Spleen (tissue), 13 donors: ENCODE data around the gene DMPK. TPM values are rescaled to one million over a fixed set of nuclear protein-coding genes. Genes with fewer than 3 reads are reported as not detected.

Experiments used
- DNase-seq: peaks from one replicate; pipeline ENCODE4 v3.0.0-alpha.2; 2020
- H3K27ac ChIP-seq, 8 donors: fragments of 200-600 bp; sonication (generic) in 7 of 8; 1 replicate in 4 of 8; 2 replicates in 4 of 8; pipeline versions ENCODE4 v1.5.0 to v1.8.0; 2016 to 2021; ENCODE audit warnings: inconsistent platforms in 4 of 8, mild to moderate bottlenecking in 4 of 8, moderate library complexity in 1 of 8
- H3K27me3 ChIP-seq, 7 donors: fragments of 200-600 bp; sonication (generic) in 6 of 7; replicated peaks in 1 of 7; 1 replicate in 4 of 7; 2 replicates in 3 of 7; pipeline versions ENCODE4 v1.5.0 to v1.8.0; 2016 to 2021; ENCODE audit warnings: inconsistent platforms in 3 of 7, mild to moderate bottlenecking in 1 of 7
- H3K36me3 ChIP-seq, 6 donors: fragments of 200-600 bp; sonication (generic) in 5 of 6; 1 replicate in 4 of 6; 2 replicates in 2 of 6; pipeline versions ENCODE4 v1.5.0 to v1.8.0; 2016 to 2021; ENCODE audit warnings: inconsistent platforms in 2 of 6
- H3K4me1 ChIP-seq, 6 donors: fragments of 200-600 bp; sonication (generic) in 5 of 6; 1 replicate in 3 of 6; 2 replicates in 3 of 6; pipeline versions ENCODE4 v1.5.0 to v1.8.0; 2016 to 2021; ENCODE audit warnings: inconsistent platforms in 3 of 6
- H3K4me3 ChIP-seq, 8 donors: fragments of 200-600 bp; sonication (generic) in 7 of 8; 1 replicate in 4 of 8; 2 replicates in 4 of 8; pipeline versions ENCODE4 v1.5.0 to v1.8.0; 2016 to 2021; ENCODE audit warnings: inconsistent platforms in 4 of 8, mild to moderate bottlenecking in 4 of 8, moderate library complexity in 2 of 8
- H3K9me3 ChIP-seq, 8 donors: fragments of 200-600 bp; sonication (generic) in 7 of 8; 1 replicate in 4 of 8; 2 replicates in 4 of 8; pipeline versions ENCODE4 v1.5.0 to v1.8.0; 2016 to 2021; ENCODE audit warnings: inconsistent platforms in 4 of 8
- CTCF ChIP-seq, 11 experiments: fragments of 200-600 bp in 7 of 11; fragments of 450-650 bp in 4 of 11; sonication (generic) in 4 of 11; IDR thresholded peaks in 8 of 11; conservative IDR thresholded peaks in 3 of 11; 1 replicate in 7 of 11; 2 replicates in 4 of 11; pipeline versions ENCODE4 v1.4.0 to v1.8.0; 2016 to 2021; ENCODE audit warnings: antibody characterized with exemption in 11 of 11, inconsistent platforms in 4 of 11, mild to moderate bottlenecking in 1 of 11
- POLR2A ChIP-seq, 3 donors: fragments of 450-650 bp; IDR thresholded peaks; one replicate each; pipeline ENCODE4 v1.5.1; 2017; ENCODE audit warnings: antibody characterized with exemption in 3 of 3, mild to moderate bottlenecking in 1 of 3
- POLR2AphosphoS5 ChIP-seq, 3 donors: sonication (generic); formaldehyde crosslinking; IDR thresholded peaks; one replicate each; pipeline ENCODE4 v1.5.1; 2017; ENCODE audit warnings: antibody characterized with exemption in 3 of 3
- WGBS, 5 donors: extraction: QIAGEN DNeasy Blood & Tissue Kit in 3 of 5; methylation state at CpG; one replicate each; pipeline versions ENCODE4 v1.1.5 to v1.1.7; 2013 to 2018; 5-methylcytosine and 5-hydroxymethylcytosine counted together
- intact Hi-C: fragments of 100-400 bp; cut with DNase I; formaldehyde crosslinking; loops from one replicate; pipeline ENCODE4 v1.15.0; 2023; ENCODE audit warnings: low total_unique reads
- long read RNA-seq, 2 donors: transcript quantifications; one replicate each; lab custom pipeline, GENCODE V29; 2026
- polyA plus RNA-seq, 3 donors: library from polyadenylated mRNA; stranded (reverse); fragments of 200-250 nt; gene quantifications; one replicate each; pipeline ENCODE4 v1.2.1, GENCODE V29; 2013
- total RNA-seq, 7 donors: library from RNA; depleted of rRNA in 3 of 7; stranded (reverse); fragments of >200 nt in 3 of 7; fragmentation: NEBNext Ultra II Directional in 4 of 7; extraction: Animal tissue kit (Norgen Biotek cat#: 25700) in 4 of 7; gene quantifications; one replicate each; pipeline versions ENCODE4 v1.1.0 to v1.2.1, GENCODE V29; 2016 to 2021
- donor health status: healthy with polysubstance abuse.
- donor health status: DM: no; HTN: no; CAD: no; lungs with moderate emphysema.
- donor health status: DM: no; HTN: no; CAD: no.
- donor health status: Bipolar disorder and iron deficiency.
- donor health status: healthy.
- donor health status: DM: no; HTN: no; CAD: no.
- donor health status: DM: yes; HTN: yes; CAD: no.

Gene DMPK, protein sequence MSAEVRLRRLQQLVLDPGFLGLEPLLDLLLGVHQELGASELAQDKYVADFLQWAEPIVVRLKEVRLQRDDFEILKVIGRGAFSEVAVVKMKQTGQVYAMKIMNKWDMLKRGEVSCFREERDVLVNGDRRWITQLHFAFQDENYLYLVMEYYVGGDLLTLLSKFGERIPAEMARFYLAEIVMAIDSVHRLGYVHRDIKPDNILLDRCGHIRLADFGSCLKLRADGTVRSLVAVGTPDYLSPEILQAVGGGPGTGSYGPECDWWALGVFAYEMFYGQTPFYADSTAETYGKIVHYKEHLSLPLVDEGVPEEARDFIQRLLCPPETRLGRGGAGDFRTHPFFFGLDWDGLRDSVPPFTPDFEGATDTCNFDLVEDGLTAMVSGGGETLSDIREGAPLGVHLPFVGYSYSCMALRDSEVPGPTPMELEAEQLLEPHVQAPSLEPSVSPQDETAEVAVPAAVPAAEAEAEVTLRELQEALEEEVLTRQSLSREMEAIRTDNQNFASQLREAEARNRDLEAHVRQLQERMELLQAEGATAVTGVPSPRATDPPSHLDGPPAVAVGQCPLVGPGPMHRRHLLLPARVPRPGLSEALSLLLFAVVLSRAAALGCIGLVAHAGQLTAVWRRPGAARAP
- total RNA-seq, result 10 to 100 TPM; 22.2 to 54.6 (median 32.7) TPM
- polyA plus RNA-seq, result 100 to 1,000 TPM in 1 of 3 donors, 10 to 100 TPM in 2; 17.9 to 147 (median 38.1) TPM
- long read RNA-seq, donor 1, transcript DMPK-215 (1 exons, 1,410 nt), result major isoform, 9 of 12 reads
- long read RNA-seq, donor 1, partial matches to known transcripts, result 0 of 12 reads
- long read RNA-seq, donor 1, other reads (novel, unspliced or antisense), result 0 of 12 reads
- long read RNA-seq, donor 2, partial matches to known transcripts, result 0 of 6 reads
- long read RNA-seq, donor 2, other reads (novel, unspliced or antisense), result 0 of 6 reads

DNA sequence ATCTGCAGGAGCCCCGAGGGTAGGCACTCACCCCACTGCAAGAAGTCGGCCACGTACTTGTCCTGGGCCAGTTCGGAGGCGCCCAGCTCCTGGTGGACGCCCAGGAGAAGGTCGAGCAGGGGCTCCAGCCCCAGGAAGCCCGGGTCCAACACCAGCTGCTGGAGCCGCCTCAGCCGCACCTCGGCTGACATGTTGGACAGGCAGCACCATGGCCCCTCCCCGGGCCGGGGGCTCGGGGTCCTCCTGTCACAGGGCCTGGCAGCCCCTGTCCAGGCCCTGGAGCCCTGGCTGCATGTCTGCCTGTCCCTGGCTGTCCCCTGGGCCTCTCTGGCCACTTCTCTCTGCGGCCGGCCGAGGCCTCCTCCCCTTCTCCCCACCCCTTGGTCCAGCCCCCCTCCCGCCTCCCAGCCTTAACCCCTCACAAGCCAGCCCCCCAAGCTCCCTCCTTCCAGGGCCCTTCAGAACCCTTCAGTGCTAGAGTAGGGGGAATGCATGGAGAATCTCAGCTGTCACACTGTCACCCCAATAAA, at the start of gene DMPK:
DMPK (minus strand) TSS at position 329 of the 530 bp plus-strand sequence; CDS start at position 191, 138 bp downstream.
- Histone ChIP-seq H3K36me3 (peaks cover 0 to 44% (median 31%) of the 10 kb centered on the region in 6 donors), H3K4me3 (peak within 1 kb of the TSS in 7 of 8 donors; percentile 13 to 54 (median 29)), H3K4me1 (peaks cover 10 to 69% (median 52%) of the 10 kb centered on the region in 6 donors), H3K27me3 (peaks cover 0 to 97% (median 0%) of the 10 kb centered on the region in 7 donors), H3K9me3 (no peaks in the 10 kb centered on the region), H3K27ac (peak within 1 kb of the TSS; percentile 19 to 71 (median 58))
- TF ChIP-seq POLR2AphosphoS5 (IDR thresholded peaks at IDR 0.05) (peak in 2 of 3 donors; percentile 29 to 41), CTCF (IDR thresholded peaks at IDR 0.05 in 8 of 11, conservative IDR thresholded peaks at IDR 0.05 in 3 of 11) (no peak)
- intact Hi-C loops, result no loop called here
- WGBS, 5 donors, result 36 to 62% (median 59%) methylated on average over 6 to 18 of the region's 18 CpGs
- DNase-seq, result no peak

DNA sequence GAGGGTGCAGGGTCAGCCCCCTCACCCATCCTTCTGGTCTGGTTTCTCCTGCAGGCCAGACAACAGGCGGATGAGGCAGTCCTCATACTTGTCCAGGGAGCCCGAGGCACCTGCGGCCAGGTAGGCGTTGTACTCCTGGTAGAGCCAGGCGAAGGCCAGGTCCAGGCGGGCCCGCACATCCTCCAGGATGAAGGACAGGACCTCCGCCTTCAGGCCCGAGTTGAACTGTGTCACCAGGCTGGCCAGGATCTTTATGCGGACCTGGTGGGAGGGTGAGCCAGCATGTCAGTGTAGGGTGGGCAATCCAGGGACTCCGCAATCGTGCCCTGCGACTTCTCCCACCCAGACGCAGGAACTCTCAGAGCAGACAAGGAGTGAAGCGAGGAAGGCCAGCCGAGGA, 46.7 kb upstream of the DMPK start:
- H3K9me3 ChIP-seq, result no peaks in the 10 kb centered on the region
- TF ChIP-seq CTCF (IDR thresholded peaks at IDR 0.05 in 8 of 11, conservative IDR thresholded peaks at IDR 0.05 in 3 of 11), result no peak
- TF ChIP-seq POLR2A (IDR thresholded peaks at IDR 0.05), result no peak
- TF ChIP-seq POLR2AphosphoS5 (IDR thresholded peaks at IDR 0.05), result peak in 2 of 3 donors; percentile 22 to 61
- DNase-seq, result no peak
- no peak overlapping the region for H3K27ac ChIP-seq
- peaks cover 4 to 100% (median 99%) of the 10 kb centered on the region in 6 donors for H3K36me3 ChIP-seq
- no peaks in the 10 kb centered on the region for H3K27me3 ChIP-seq
- WGBS, 5 donors, result 89 to 97% (median 96%) methylated on average over 10 to 16 of the region's 16 CpGs
- H3K4me3 ChIP-seq, result no peak overlapping the region
- intact Hi-C loops, result no loop called here
- no peaks in the 10 kb centered on the region for H3K4me1 ChIP-seq

DNA sequence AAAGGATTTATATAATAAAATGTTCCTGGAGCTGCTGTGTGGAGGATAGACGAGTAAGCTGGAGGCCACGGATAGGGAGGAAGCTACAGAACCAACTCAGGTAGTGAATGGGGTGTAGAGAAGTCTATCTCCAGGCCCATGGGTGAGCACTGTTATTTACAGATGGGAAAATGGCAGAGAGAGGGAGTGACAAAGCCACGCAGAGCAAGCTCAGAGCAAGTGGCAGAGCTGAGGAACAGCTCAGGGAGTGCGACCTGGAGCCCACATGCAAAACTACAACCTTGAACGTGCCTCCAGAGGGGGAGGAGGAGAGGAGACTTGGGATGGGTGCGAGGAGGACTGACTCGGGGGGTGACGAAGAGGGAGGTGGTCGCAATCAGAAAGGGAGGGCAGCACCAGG, 46.2 kb upstream of the DMPK start:
- intact Hi-C loops, result no loop called here
- TF ChIP-seq CTCF (IDR thresholded peaks at IDR 0.05 in 8 of 11, conservative IDR thresholded peaks at IDR 0.05 in 3 of 11) (no peak), POLR2A (IDR thresholded peaks at IDR 0.05) (no peak), POLR2AphosphoS5 (IDR thresholded peaks at IDR 0.05) (peak in 1 of 3 donors; percentile 18)
- Histone ChIP-seq H3K27ac (no peak overlapping the region), H3K9me3 (no peaks in the 10 kb centered on the region), H3K4me1 (no peaks in the 10 kb centered on the region), H3K4me3 (no peak overlapping the region), H3K36me3 (peaks cover 4 to 100% (median 97%) of the 10 kb centered on the region in 6 donors), H3K27me3 (no peaks in the 10 kb centered on the region)
- DNase-seq, result no peak
- WGBS, 5 donors, result 90 to 97% (median 93%) methylated on average over 9 of the region's 9 CpGs
